ENCODE data around the gene NPBWR2.

Gene NPBWR2, protein sequence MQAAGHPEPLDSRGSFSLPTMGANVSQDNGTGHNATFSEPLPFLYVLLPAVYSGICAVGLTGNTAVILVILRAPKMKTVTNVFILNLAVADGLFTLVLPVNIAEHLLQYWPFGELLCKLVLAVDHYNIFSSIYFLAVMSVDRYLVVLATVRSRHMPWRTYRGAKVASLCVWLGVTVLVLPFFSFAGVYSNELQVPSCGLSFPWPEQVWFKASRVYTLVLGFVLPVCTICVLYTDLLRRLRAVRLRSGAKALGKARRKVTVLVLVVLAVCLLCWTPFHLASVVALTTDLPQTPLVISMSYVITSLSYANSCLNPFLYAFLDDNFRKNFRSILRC

DNA sequence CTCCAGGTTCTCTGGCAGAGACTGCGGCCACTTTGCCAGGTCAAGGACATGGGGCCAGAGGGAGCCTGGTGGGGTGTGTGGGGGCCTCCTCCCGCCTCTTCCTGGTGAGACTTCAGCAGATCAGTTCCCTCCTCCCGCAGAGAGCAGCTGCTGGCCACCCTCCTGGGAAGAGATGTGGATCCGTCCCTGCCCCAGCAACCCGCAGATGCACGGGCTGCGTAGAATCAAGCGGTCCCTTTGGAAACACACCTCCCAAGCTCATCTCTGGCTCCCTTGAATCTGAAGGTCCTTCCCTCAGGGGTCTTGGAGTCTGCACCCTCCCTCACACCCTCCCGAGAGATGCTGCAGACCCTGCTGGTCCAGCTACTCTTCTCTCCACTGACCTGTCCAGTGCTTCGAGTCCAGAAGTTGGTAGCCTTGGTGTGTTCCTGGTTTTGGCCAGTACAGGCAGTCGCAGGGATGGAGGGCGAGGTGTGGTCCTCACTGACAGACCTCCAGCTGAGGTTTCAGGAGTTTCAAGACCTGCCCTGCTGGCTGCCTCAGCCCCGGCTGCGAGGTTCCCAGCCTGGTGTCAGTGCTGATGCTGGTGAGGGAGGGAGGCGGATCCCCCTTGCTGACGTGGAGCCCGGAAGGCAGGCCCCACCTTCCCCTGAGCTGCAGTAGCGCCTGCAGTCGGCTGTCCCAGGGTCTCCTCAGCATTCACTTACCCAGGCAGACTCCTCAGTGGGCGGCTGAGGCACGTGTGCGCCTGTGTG is at the start of gene NPBWR2:
NPBWR2 (minus strand) TSS at position 585 of the 755 bp plus-strand sequence. CDS start 734 bp downstream, outside the sequence.
- no peak for DNase-seq

DNA sequence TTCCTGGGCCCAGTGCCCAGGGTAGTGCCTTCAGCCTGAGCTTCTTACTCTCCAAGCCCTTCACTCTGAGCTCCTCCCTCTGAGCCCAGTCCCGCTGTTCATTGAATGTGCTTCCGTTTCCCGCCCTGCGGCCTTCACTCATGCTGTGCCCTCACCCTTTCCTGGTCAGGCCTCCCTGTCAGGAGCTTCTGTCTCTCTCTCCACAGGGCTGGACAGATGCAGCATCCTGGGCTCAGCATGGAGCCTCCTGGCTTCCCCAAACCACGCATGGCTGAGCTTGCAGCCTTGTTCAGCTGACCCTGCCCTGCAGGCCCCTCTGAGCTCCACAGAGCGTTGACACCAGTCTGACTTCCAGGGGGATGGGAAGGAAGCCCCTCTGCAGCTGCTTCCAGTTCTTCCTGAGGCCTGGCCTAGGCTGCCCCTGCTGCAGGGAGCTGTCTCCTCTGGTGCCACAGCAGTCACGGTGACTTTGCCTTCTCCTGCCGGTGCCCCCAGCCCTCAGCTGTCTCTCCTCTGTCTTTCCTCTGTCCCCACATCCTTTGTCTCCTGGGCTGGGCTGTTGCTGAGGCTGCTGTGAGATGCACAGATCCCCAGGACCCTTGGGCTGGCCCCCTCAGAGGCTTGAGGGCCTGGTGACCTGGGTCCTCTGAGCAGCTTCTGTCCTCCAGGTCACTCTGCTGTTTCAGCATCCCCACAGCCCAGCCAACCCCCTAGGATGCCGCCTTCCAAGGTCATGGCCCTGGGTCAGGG is 48.9 kb upstream of the NPBWR2 start:
- DNase-seq = peak; percentile 91

DNA sequence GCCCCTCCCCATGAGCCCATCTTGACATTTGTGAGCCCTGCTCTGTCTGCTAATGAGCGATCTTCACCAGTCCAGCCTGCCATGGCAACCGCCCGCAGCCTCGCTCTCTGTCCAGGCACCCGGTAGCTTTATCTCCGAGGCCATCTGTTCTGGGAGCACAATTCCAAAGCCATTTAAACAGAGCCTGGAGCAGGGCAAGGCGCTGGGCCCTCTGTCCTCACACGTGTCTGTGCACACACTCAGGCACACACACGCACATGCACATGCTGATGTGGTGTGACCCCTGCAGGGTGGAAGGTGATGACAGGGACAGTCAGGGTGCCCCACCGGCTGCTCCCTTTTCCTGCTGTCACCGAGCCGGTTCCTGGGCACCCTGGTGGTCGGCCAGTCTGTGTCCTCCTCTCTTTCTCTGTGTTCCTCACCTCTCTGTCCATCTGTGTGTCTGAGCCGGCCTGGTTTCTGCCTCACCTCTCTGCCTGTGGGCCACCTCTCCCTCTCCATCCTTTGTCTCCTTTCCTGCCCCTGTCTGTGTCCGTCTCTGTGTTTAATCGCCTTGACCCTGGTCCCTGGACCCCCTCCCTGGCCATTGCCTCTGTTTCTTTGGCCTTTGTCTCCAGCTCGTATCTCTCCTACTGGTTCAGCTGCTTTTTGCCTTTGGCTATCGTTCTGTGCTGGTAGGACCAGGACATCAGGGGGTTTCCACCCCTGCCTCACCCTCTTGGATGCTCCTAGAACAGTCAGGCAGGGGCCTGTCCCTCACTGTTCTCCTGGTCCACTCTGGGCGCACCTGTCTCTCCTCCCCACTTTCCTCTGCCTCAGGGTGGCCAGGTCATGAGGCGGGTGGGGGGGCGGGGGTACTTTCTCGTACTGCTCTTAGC is 48.1 kb upstream of the NPBWR2 start:
- no peak for DNase-seq

DNA sequence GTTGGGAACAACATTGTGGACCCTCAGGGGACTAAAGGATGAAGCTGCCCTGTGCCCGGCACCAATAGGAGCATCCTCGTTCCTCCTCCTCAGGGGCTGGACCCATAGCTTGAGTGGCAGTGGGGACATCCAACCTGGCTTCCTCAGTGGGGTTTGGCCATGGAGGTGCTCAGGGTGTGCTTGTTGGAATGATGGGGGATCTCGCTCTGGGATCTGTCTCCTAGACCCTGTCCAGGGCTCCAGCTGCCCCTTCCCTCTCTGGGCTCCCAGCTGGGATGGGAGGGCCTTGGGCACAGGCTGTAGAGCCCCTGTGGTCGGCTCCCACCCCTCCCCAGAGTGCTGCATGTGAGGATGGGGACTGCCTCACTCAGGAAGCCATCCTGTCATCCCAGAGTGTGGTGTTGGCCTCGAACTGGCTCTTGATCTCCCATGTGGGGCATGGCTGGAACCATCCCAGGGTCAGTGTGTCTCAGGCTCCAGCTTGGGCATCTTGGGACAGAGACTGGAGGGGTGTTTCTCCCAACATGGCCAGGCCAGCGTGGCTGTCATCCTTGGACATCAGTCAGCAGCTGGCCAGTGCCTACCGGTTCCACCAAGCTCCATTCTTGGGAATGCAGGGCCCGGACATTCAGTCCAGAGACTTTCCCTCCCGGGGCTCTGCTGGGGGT is 47.4 kb upstream of the NPBWR2 start:
- no peak for DNase-seq

DNA sequence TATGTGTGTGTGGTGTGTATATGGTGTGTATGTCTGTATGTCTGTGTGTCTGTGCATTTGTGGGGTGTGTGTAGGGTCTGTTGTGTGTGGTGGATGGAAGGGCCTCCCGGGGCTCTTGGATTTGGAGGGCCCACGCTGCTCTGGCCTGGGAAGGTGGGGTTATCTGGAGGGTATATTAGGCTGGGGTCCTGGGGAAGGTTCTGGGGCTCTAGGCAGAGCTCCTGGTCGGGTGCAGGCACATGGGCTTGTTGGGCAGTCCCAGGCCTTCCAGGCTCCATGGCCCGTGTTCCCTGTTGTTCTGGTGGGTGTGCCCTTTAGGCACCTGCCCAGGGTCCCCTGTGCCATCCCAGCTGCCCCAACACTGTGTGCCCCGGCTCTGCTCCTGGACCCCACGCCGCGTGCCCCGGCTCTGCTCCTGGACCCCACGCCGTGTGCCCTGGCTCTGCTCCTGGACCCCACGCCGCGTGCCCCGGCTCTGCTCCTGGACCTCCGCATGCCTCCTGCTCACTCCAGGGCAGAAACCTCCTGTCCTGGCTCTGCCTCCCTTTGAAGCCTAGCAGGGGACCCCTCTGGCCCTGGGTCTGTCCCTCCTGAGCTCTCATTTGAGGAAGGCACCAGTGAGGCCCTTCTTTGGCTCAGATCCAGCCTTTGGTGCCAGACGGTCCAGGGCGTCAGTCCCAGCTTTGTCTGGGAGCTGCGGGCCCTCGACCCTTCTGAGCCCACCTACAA is 46.7 kb upstream of the NPBWR2 start:
- DNase-seq = no peak

DNA sequence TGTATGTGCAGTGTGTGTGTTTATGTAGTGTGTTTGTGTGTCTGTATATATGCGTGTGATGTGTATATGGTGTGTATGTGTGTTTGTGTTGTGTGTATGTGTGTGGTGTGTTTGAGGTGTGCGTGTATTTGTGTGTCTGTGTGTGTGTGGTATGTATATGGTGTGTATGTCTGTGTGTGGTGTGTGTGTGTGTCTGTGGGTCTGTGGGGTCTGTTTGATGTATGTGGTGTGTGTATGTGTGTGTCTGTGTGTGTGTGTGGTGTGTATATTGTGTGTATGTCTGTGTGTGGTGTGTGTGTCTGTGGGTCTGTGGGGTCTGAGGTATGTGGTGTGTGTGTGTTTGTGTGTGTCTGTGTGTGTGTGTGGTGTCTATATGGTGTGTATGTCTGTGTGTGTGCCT is 46.0 kb upstream of the NPBWR2 start:
- DNase-seq = no peak

DNA sequence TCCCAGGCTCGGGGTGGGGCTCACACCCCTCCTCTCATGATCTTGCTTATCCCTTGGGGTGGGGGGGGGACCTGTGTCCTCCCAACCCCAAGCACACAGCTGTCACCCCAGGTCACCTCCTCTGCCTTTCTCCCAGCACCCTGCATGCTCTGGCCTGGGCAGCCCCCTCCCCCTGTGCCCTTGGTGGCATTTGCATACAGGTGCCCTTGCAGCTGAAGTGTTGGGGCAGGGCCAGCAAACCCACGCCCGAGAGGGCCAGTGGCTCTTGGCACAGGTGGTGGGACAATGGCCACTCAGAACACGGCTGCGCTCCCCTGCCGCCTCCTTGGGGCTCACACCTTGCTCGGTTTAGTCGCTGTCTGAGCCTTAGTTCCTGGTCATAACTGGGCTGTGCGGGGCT is 45.5 kb upstream of the NPBWR2 start:
- DNase-seq = peak; percentile 96

DNA sequence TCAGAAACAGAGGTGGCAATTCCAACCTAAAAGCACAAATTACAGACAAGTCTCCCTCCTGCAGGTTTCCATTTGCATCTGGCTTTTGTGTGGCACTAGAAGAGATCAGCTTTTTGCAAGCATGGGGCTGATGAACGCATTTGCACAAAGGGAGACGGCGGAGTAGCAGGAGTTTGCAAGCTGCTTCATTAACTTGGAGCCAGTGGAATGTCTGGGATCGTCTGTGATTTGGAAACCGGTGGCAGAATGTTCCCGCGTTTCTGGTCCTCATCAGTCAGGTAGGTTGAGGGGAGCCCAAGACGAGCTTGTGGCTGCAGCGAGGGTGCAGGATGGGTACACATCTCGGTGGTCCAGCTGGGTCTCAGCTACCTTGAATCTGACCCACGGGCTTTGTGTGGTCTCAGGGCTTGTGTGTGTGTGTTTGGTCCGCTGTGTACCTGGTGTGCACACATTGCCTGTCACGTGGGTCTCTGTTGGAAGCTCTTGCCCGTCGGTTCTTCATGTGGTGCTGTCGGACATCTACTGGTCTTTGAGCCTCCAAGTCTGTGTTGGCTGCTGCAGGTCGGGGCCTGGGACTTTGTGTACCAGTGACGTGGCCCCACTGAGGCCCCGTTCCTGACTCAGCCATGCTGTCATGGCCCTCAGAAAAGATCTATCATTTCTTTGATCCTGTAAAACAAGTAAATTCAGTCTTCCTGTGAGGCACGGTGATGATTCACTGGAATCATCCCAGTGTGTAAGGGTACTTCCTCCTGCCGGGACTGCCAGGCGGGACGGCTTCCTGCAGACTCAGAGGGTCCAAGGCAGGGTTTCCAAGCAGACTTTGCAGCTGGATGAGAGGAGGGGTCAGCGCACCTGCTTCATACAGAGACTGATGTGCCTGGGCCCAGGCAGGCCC is 44.5 kb upstream of the NPBWR2 start:
- DNase-seq = no peak

DNA sequence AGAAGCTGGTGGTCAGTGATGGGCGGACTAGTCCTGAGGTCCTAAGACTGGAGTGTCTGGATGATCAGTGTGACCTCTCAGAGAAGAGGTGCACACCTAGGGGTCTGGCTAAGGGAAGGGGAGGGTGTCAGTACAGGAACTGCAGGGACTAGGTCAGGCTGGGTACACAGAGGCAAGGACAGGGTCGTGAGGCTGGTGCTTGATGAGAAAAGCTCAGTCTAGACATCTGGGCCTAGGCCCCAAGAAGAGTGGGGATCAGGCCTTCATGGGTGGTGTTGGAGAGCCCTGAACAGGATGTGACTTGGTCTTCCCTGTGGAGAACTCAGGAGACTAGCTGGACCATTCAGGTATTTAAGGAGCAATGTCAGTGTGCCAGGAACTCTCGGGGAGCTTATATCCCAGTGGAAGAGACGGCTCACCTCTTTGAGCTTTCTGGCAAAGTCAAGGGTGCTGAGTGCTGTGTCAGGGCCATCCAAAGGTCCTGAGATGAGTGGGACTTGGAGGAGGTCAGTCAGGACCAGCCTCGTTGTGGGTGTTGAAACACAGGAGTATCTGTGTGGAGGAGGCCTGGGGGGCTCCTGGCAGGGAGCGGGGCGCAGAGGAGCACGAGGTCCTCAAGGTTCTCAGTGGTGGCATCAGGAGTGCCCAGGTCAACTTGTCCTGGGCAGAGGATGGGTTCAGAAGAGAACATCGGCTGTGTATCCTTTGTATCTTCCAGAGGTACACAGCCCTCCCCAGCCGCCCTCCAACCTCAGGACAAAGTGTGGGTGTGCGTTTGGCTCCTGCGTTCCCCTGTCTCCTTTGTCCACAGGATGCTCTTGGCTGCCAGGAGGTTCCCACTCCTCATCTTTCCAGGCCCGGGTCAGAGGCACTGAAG is 43.6 kb upstream of the NPBWR2 start:
- DNase-seq = no peak

DNA sequence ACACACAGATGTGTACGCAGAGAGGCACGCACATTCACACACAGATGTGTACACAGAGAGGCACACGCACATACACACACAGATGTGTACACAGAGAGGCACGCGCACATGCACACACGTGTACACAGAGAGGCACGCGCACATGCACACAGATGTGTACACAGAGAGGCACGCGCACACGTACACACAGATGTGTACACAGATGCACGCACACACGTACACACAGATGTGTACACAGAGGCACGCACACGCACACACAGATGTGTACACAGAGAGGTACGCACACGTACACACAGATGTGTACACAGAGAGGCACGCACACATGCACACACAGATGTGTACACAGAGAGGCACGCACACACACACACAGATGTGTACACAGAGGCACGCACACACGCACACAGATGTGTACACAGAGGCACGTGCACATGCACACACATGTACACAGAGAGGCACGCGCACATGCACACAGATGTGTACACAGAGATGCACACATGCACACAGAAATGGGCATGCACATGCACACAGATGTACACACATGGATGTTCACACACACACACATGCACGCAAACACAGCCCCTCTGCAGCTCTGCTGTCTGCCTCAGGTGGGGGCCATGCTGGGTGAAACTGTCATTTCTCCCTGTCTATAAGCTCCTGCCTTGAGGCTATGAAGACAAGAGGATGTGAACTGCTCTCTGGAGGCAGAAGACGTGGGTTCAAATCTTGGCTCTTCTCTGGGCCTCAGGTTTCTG is 42.6 kb upstream of the NPBWR2 start:
- DNase-seq = no peak

DNA sequence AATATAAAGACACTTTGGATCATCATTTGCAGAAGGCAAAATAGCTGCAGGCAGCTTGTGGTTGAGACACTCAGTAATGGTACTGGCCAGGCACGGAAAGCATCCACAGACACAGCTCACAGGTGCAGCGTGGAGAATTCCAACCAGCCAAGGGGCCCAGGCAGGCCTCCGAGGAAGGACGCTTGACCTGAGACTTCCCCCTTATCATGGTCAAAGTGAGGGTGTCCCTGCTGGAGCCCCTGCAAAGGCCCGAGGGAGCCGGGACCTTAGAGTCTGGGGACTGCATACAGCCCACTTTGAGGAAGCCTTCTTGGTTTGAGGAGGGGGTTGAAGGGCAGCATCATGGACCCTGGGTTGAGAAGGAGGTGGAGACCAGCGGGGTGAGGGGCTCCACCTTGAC is 41.8 kb upstream of the NPBWR2 start:
- no peak for DNase-seq

DNA sequence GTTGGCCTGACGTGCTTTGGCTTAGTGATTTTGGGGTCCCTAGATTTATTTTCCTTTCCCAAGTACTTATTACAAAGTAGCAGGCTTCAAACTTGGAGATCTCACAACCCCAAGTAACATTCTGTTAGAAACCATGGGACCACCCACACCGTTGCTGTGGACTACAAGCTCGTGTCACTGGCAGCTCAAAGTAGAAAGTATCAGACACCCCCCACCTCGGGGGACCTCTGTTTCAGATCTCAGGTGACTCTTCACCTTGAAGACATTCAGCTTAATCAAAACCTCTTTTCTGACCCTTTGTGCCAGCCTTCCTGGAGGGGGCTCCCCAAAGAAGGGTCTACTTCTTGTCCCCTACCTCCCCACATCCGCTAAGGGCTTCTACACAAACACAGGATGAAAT is 41.2 kb upstream of the NPBWR2 start:
- no peak for DNase-seq

DNA sequence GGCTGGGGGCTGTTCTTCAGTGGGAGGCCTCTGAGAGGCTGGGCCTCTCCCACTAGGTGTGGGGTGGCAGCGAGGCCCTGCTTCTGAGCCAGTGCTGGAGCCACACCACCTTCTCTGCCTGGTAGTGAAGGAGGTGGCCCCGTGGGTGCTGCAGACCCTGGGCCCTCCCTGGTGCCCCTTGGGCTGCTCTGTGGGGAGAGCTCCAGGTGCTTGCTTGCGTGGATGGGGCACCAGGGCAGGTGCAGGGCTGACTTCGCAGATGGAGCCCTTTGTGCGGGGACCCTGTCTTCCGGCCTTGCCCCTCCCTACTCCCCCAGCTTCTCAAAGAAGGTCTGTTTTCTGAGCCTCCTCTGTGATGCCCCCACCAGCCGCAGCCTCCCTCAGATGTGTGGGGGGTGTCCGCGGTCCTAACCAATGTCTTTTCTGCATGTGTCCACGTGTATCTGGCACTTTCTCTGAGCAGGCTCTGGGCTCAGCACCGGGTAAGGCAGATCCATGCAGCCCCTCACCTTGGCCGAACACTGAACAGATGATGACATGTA is 39.6 kb upstream of the NPBWR2 start:
- DNase-seq = no peak

DNA sequence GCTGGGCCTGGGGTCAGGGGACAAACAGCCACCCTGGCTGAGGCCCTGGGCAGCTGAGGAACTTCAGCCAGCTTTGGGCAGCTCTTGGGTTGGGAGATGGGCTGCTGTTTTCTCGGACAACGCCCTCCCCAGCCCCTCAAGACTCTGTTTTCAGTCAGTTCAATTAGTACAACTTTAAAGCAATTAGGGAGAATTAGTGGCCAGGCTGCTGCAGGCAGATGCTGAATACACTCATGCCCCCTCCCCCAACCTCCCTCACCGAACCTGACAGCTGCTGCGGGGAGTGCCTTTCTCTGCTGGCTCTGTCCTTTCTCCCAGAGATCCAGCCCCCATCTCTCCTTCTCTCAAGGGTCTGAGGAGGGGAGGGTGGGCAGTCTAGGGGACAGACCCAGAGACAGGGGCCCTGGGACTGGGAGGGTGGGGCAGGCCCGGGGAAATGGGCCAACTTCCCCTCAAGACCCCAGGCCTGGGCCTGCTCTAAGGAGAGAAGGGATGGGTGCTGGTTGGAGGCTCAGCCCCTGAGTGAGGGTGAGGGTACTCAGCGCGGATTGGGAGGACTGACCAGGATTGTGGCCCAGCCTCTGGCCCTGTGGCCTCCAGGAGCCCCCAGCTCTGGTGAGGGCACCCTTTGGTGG is 39.1 kb upstream of the NPBWR2 start:
- peak; percentile 65 for DNase-seq

DNA sequence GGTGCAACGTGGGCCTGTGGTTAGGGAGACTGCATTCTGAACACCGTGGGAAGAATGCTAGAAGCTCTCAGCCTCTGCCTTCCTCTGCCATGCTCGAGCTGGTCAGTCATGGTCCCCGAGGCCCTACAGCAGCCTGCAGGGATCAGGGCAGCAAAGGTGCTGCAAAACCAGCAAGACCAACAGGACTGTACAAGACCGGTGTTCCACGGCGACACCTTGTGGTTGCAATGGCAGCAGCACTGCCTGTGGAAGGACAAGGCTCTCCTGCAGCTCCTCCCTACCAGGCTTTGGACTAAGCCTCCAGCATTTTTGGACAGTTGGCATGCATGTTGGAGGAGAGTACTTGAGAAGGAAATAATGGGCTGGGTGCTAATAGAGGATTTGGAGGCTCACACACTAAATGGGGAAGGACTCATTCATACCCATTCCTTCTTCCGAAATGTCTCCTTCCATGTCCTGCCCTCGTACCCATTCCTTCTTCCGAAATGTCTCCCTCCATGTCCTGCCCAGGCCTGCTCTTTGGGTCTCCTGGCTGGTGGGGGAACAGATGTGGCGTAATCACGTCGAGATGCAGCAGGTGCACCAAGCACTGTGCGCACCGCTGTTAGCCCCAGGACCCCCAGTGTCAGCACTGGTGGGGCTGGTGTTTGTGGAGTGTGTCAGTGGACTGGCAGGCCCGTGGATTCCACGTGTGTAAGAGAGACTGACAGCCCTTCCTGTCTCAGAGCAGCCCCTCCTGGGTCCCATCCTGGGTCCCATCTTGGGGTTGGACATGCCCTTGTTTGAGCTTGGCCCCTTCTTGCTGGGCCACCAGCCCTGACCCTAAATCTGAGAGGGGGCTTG is 38.3 kb upstream of the NPBWR2 start:
- no peak for DNase-seq

DNA sequence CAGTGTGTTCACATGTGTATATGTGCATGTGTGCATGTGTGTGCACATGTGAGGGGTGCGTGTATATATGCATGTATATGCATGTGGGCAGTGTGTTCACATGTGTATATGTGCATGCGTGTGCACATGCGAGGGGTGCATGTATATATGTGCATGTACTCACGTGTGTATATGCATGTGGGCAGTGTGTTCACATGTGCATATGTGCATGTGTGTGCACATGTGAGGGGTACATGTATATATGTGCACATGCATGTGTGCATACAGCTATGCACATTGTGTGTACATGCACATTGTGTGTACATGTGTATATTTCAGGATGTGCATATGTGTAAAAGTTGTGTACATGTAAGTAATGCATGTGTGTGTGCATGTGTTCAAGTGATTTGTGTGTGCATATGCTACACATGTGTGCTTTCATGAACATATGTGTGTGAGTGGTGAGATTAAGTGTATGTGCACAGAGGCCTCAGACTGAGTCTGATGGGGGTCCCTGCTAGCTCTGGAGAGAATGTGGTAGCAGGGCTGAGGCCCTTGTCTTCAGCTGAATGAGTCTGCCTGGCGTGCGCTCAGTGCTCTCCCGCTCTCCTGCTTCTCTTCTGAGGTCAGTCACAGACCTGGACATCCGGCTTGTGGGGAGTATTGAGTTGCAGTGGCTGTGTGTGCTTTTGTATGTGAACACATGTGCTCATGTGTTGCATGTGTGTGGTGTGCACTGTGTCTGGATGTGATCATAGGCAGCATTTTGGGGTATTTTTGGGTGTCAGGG is 37.0 kb upstream of the NPBWR2 start:
- no peak for DNase-seq

All from NCI-H146 (cell line).